OCI-LY7 (cell line): ENCODE results near the gene ADGRG3. TPM values are rescaled to one million over a fixed set of nuclear protein-coding genes. Genes with fewer than 3 reads are reported as not detected.

Source experiments
- BruUV-seq: library from RNA; stranded (reverse); fragments of 400-500 nt; replicated peaks from 2 replicates; lab custom pipeline; 2021; lab: Mats Ljungman, UMichigan
- CTCF ChIA-PET: fragments of 300-600 bp; sonication (Branson Sonifier 250); formaldehyde crosslinking; loops from one replicate; lab custom pipeline; 2022; ENCODE audit warnings: antibody characterized with exemption; ENCODE audit not compliant: unreplicated experiment; lab: Charles Lee
- POLR2A ChIA-PET: fragments of 300-600 bp; sonication (Branson Sonifier 250); formaldehyde crosslinking; loops from one replicate; lab custom pipeline; 2022; ENCODE audit warnings: antibody characterized with exemption; lab: Charles Lee
- DNase-seq: peaks from one replicate; pipeline ENCODE4 v3.0.0-alpha.2; 2015; ENCODE audit warnings: low spot score
- H2AFZ ChIP-seq: fragments of 200-600 bp; sonication (generic), shearing (Covaris generic); 2 replicates; pipeline ENCODE4 v1.6.1; 2014; ENCODE audit warnings: mild to moderate bottlenecking, antibody characterized with exemption, low read length, moderate library complexity
- H3K27ac ChIP-seq: fragments of 200-600 bp; sonication (generic); 2 replicates; pipeline ENCODE4 v1.5.1; 2014; ENCODE audit warnings: mixed run types, low read depth, mild to moderate bottlenecking, moderate library complexity, low read length, inconsistent platforms; ENCODE audit not compliant: poor library complexity, severe bottlenecking
- H3K36me3 ChIP-seq: fragments of 200-600 bp; sonication (generic); 2 replicates; pipeline ENCODE4 v1.6.1; 2014; ENCODE audit warnings: mild to moderate bottlenecking, antibody characterized with exemption, low read length, moderate library complexity, mixed read lengths; ENCODE audit not compliant: insufficient read depth
- H3K4me1 ChIP-seq: fragments of 200-600 bp; sonication (generic); 2 replicates; pipeline ENCODE4 v1.5.1; 2014; ENCODE audit warnings: mild to moderate bottlenecking, low read length; ENCODE audit not compliant: insufficient read depth, poor library complexity, severe bottlenecking
- H3K4me2 ChIP-seq: fragments of 200-600 bp; sonication (generic); 2 replicates; pipeline ENCODE4 v1.6.1; 2014; ENCODE audit warnings: mild to moderate bottlenecking, low read length
- H3K4me3 ChIP-seq: fragments of 200-600 bp; sonication (generic); 2 replicates; pipeline ENCODE4 v1.5.1; 2014; ENCODE audit warnings: mild to moderate bottlenecking, low read depth, low read length; ENCODE audit not compliant: poor library complexity, severe bottlenecking
- H3K79me2 ChIP-seq: fragments of 200-600 bp; sonication (generic); 2 replicates; pipeline ENCODE4 v1.6.1; 2016; ENCODE audit warnings: low read depth, mild to moderate bottlenecking, low read length, moderate library complexity, mixed read lengths; ENCODE audit not compliant: insufficient read depth
- H3K9me2 ChIP-seq: fragments of 200-600 bp; sonication (generic); 2 replicates; pipeline ENCODE4 v1.6.1; 2016; ENCODE audit warnings: mild to moderate bottlenecking, low read length, mixed read lengths; ENCODE audit not compliant: insufficient read depth
- H3K9me3 ChIP-seq: fragments of 200-600 bp; sonication (generic); 2 replicates; pipeline ENCODE4 v1.6.1; 2014; ENCODE audit warnings: mild to moderate bottlenecking, mixed run types, low read length, mixed read lengths
- H4K20me1 ChIP-seq: fragments of 200-600 bp; sonication (generic); 2 replicates; pipeline ENCODE4 v1.6.1; 2014; ENCODE audit warnings: mild to moderate bottlenecking, antibody characterized with exemption, low read length, moderate library complexity, mixed read lengths; ENCODE audit not compliant: insufficient read depth
- EZH2phosphoT487 ChIP-seq: fragments of 200-600 bp; sonication (generic); IDR thresholded peaks from 2 replicates; pipeline ENCODE4 v1.6.1; 2018; ENCODE audit warnings: low read depth, borderline replicate concordance, mild to moderate bottlenecking, mixed run types, antibody characterized with exemption, low read length, moderate library complexity, mixed read lengths
- intact Hi-C: fragments of 100-400 bp; cut with micrococcal nuclease; formaldehyde crosslinking; loops from one replicate; pipeline ENCODE4 v1.10.0; 2022; ENCODE audit not compliant: unreplicated experiment
- total RNA-seq, 2 experiments: library from RNA; depleted of rRNA in 1 of 2; stranded (reverse); fragments of >200 nt in 1 of 2; shearing (Covaris generic) in 1 of 2; gene quantifications; 2 replicates each; pipeline ENCODE4 v1.2.3, GENCODE V29; 2014 to 2022
- TF ChIP-seq, protein P1 (sequence below): fragments of 200-600 bp; sonication (generic); conservative IDR thresholded peaks from 2 replicates; pipeline ENCODE4 v1.5.1; 2014; ENCODE audit warnings: mild to moderate bottlenecking, antibody characterized with exemption, low read length, moderate library complexity, mixed read lengths

Gene ADGRG3
- total RNA-seq, 2 experiments from 2014 or later, result not detected

- Histone ChIP-seq H3K79me2 (no peaks in the 10 kb centered on the region), H3K36me3 (no peaks in the 10 kb centered on the region), H2AFZ (no peak overlapping the region), H3K4me2 (no peak overlapping the region), H3K9me2 (no peaks in the 10 kb centered on the region), H3K4me1 (no peaks in the 10 kb centered on the region), H4K20me1 (peaks cover 4% of the 10 kb centered on the region; the same call in 1 of the 2 replicates), H3K27ac (no peak overlapping the region), H3K9me3 (no peaks in the 10 kb centered on the region), H3K4me3 (no peak overlapping the region)
- POLR2A ChIA-PET, result no interaction called here
- CTCF ChIA-PET, result interaction anchor here (0.7 kb wide), 1 partner anchor 38 kb away, joined by 3 read pairs; no protein-coding TSS in a partner anchor
- intact Hi-C loops, result loop anchor here (10.0 kb wide), 1 partner anchor 232 kb away; no protein-coding TSS in a partner anchor
- no TSS peak for BruUV-seq
- TF ChIP-seq EZH2phosphoT487, result no peak
- TF ChIP-seq, protein P1, sequence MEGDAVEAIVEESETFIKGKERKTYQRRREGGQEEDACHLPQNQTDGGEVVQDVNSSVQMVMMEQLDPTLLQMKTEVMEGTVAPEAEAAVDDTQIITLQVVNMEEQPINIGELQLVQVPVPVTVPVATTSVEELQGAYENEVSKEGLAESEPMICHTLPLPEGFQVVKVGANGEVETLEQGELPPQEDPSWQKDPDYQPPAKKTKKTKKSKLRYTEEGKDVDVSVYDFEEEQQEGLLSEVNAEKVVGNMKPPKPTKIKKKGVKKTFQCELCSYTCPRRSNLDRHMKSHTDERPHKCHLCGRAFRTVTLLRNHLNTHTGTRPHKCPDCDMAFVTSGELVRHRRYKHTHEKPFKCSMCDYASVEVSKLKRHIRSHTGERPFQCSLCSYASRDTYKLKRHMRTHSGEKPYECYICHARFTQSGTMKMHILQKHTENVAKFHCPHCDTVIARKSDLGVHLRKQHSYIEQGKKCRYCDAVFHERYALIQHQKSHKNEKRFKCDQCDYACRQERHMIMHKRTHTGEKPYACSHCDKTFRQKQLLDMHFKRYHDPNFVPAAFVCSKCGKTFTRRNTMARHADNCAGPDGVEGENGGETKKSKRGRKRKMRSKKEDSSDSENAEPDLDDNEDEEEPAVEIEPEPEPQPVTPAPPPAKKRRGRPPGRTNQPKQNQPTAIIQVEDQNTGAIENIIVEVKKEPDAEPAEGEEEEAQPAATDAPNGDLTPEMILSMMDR, result no peak
- no peak for DNase-seq
These were observed 21.6 kb upstream of the ADGRG3 start for GRCh38 chr16:57646388-57647039.

GRCh38 chr16:57647136-57647875, 20.8 kb upstream of the ADGRG3 start:
- ChIA-PET CTCF (interaction anchor here (1.9 kb wide), 1 partner anchor 37 kb away, joined by 4 read pairs; no protein-coding TSS in a partner anchor), POLR2A (no interaction called here)
- DNase-seq, result no peak
- no peaks in the 10 kb centered on the region for H3K36me3 ChIP-seq
- no peak overlapping the region for H3K4me3 ChIP-seq
- no peak overlapping the region for H3K27ac ChIP-seq
- no peaks in the 10 kb centered on the region for H3K9me3 ChIP-seq
- BruUV-seq, result no TSS peak
- no peaks in the 10 kb centered on the region for H3K9me2 ChIP-seq
- no peak overlapping the region for H3K4me2 ChIP-seq
- no peak overlapping the region for H2AFZ ChIP-seq
- H3K79me2 ChIP-seq, result no peaks in the 10 kb centered on the region
- H4K20me1 ChIP-seq, result peaks cover 4% of the 10 kb centered on the region; the same call in 1 of the 2 replicates
- H3K4me1 ChIP-seq, result no peaks in the 10 kb centered on the region
- TF ChIP-seq, protein P1, result no peak
- no peak for TF ChIP-seq EZH2phosphoT487
- intact Hi-C loops, result loop anchor here (10.0 kb wide), 1 partner anchor 233 kb away; no protein-coding TSS in a partner anchor
